Osteoblast (primary cell): ENCODE data around the gene CARD11. TPM values are rescaled to one million over a fixed set of nuclear protein-coding genes. Genes with fewer than 3 reads are reported as not detected.

Experiments used
- DNase-seq: peaks from one replicate; pipeline ENCODE4 v3.0.0; 2011; ENCODE audit warnings: low spot score, mixed read lengths; ENCODE audit not compliant: insufficient read length; ENCODE audit errors: missing footprints
- H2AFZ ChIP-seq: 2 replicates; pipeline ENCODE4 v1.6.0; 2011; ENCODE audit warnings: mild to moderate bottlenecking, low read length
- H3K27ac ChIP-seq: 2 replicates; pipeline ENCODE4 v1.5.1; 2011; ENCODE audit warnings: mild to moderate bottlenecking, low read depth, low read length, moderate library complexity
- H3K27me3 ChIP-seq: 2 replicates; pipeline ENCODE4 v1.6.0; 2012; ENCODE audit warnings: mild to moderate bottlenecking, control low read depth, inconsistent platforms, low read length, moderate library complexity; ENCODE audit not compliant: insufficient read depth
- H3K36me3 ChIP-seq: 2 replicates; pipeline ENCODE4 v1.5.1; 2011; ENCODE audit warnings: mild to moderate bottlenecking, low read length, control low read depth, moderate library complexity; ENCODE audit not compliant: insufficient read depth
- H3K4me1 ChIP-seq: 2 replicates; pipeline ENCODE4 v1.5.1; 2011; ENCODE audit warnings: mild to moderate bottlenecking, low read length, control low read depth, moderate library complexity; ENCODE audit not compliant: insufficient read depth
- H3K4me2 ChIP-seq: 2 replicates; pipeline ENCODE4 v1.6.0; 2011; ENCODE audit warnings: mild to moderate bottlenecking, low read length; ENCODE audit not compliant: insufficient read depth
- H3K4me3 ChIP-seq: fragments of 200-600 bp; sonication (generic); 3 replicates; pipeline ENCODE4 v1.5.1; 2012; ENCODE audit warnings: mild to moderate bottlenecking, low read length, inconsistent platforms; ENCODE audit not compliant: insufficient read depth
- H3K79me2 ChIP-seq: 2 replicates; pipeline ENCODE4 v1.6.0; 2012; ENCODE audit warnings: mild to moderate bottlenecking, low read length, control low read depth, inconsistent platforms; ENCODE audit not compliant: insufficient read depth
- H3K9me3 ChIP-seq: 2 replicates; pipeline ENCODE4 v1.5.1; 2011; ENCODE audit warnings: low read depth, low read length, control low read depth
- H4K20me1 ChIP-seq: 2 replicates; pipeline ENCODE4 v1.6.0; 2012; ENCODE audit warnings: mild to moderate bottlenecking, low read length, control low read depth; ENCODE audit not compliant: insufficient read depth
- CTCF ChIP-seq: IDR thresholded peaks from 2 replicates; pipeline ENCODE4 v1.5.1; 2011; ENCODE audit warnings: mild to moderate bottlenecking, low read depth, low read length, moderate library complexity; ENCODE audit errors: extremely low read depth
- total RNA-seq: library from RNA; depleted of rRNA; stranded (reverse); fragments of >200 nt; gene quantifications from 2 replicates; pipeline ENCODE4 v1.2.3, GENCODE V29; 2012

Gene CARD11
- total RNA-seq, 1 donor = not detected

DNA sequence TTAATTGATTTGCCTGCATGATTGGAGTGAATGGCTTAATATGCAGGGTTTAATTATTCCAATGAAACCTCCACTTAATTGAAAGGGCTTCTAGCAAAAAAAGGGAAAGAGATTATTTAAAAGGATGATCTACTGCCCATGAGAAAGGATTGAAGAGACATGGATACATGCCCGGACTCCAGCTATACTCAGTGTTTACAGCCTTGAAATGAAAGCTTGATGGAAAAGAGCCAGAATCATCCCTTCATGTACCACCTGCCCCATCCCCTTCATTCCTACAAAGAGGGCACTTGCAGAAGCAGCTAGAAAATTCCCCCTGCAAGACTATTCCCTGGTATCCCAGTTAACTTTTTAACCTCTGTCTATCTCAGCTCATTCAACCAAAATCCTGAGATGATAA is 78.4 kb downstream of the CARD11 start:
- Histone ChIP-seq H3K9me3 (no peaks in the 10 kb centered on the region), H3K4me3 (no peak overlapping the region), H3K36me3 (no peaks in the 10 kb centered on the region), H3K4me2 (no peak overlapping the region), H3K27ac (no peak overlapping the region), H3K4me1 (no peaks in the 10 kb centered on the region), H3K27me3 (no peaks in the 10 kb centered on the region), H4K20me1 (no peaks in the 10 kb centered on the region), H3K79me2 (no peaks in the 10 kb centered on the region), H2AFZ (no peak overlapping the region)
- DNase-seq = no peak
- no peak for TF ChIP-seq CTCF

DNA sequence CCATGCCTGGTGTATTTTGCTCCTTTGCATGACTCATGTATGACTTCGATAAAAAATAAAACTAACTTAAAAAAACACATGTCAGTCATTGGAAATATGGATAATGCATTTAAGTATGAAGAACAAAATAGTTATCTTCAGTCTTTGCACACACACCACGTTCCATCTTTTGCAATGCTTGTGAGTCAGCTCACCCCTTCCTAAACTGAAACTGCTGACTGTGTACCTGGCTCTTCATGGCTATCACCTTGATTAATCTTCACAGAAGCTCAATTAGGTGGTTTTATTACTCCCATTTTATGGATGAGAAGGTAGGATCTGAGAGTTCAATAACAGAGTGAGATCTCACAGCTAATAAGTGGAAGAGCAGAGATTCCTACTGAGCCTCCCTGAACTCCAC is 79.5 kb downstream of the CARD11 start:
- H3K27ac ChIP-seq = no peak overlapping the region
- H3K4me3 ChIP-seq = no peak overlapping the region
- no peaks in the 10 kb centered on the region for H3K36me3 ChIP-seq
- H3K4me1 ChIP-seq = no peaks in the 10 kb centered on the region
- no peaks in the 10 kb centered on the region for H4K20me1 ChIP-seq
- TF ChIP-seq CTCF = no peak
- no peaks in the 10 kb centered on the region for H3K9me3 ChIP-seq
- no peaks in the 10 kb centered on the region for H3K27me3 ChIP-seq
- no peak overlapping the region for H2AFZ ChIP-seq
- no peaks in the 10 kb centered on the region for H3K79me2 ChIP-seq
- no peak for DNase-seq
- no peak overlapping the region for H3K4me2 ChIP-seq

DNA sequence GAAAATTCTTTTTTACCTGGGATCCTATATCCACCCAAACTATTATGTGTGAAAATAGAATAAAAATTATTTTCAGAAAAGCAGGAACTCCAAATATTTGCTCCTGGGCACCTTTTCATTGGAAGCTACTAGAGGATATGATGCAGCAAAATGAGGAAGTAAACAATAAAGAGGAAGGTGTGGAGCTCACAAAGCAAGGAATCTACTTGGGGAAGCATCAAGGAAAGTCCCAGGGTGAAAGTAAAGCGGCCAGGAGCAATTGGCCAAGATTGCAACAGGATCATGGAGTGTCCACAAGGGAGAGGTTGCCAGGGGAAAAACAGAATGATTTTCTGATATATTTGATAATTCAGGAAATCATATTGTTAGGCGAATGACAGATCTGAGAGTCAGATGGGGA is 80.8 kb downstream of the CARD11 start:
- no peaks in the 10 kb centered on the region for H3K4me1 ChIP-seq
- no peaks in the 10 kb centered on the region for H3K9me3 ChIP-seq
- H3K27ac ChIP-seq = no peak overlapping the region
- no peak for TF ChIP-seq CTCF
- H3K27me3 ChIP-seq = no peaks in the 10 kb centered on the region
- no peak for DNase-seq
- no peaks in the 10 kb centered on the region for H4K20me1 ChIP-seq
- no peak overlapping the region for H3K4me2 ChIP-seq
- H3K4me3 ChIP-seq = no peak overlapping the region
- no peaks in the 10 kb centered on the region for H3K36me3 ChIP-seq
- no peak overlapping the region for H2AFZ ChIP-seq
- H3K79me2 ChIP-seq = no peaks in the 10 kb centered on the region

DNA sequence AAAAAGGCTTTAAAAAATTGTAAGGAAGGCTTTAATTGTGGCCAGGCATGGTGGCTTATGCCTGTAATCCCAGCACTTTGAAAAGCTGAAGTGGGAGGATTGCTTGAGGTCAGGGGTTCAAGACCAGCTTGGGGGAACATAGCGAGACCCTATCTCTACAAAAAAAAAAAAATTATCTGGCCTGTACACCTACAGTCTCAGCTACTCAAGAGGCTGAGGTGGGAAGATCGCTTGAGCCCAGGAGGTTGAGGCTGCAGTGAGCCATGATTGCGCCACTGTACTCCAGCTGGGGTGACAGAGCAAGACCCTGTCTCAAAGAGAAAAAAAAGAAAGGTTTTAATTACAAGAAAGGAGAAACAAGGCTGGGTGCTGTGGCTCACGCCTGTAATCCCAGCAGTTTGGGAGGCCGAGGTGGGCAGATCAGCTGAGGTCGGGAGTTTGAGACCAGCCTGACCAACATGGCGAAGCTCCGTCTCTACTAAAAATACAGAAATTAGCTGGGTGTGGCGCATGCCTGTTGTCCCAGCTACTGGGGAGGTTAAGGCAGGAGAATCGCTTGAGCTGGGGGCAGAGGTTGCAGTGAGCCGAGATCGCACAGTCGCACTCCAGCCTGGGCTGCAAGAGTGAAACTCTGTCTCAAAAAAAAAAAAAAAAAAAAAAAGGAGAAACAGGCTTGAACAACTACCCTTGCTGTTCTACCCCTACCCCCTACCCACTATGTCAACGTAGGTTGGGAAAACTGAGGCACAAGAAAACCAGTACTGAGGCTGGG is 83.7 kb downstream of the CARD11 start:
- no peak overlapping the region for H3K4me2 ChIP-seq
- no peaks in the 10 kb centered on the region for H3K79me2 ChIP-seq
- H3K27me3 ChIP-seq = no peaks in the 10 kb centered on the region
- H2AFZ ChIP-seq = no peak overlapping the region
- DNase-seq = no peak
- no peaks in the 10 kb centered on the region for H3K36me3 ChIP-seq
- no peak overlapping the region for H3K4me3 ChIP-seq
- no peaks in the 10 kb centered on the region for H3K9me3 ChIP-seq
- no peaks in the 10 kb centered on the region for H4K20me1 ChIP-seq
- no peak for TF ChIP-seq CTCF
- peaks cover 6% of the 10 kb centered on the region for H3K4me1 ChIP-seq
- no peak overlapping the region for H3K27ac ChIP-seq
